Measurements from ENCODE around the gene OR52B2. TPM values are rescaled to one million over a fixed set of nuclear protein-coding genes. Genes with fewer than 3 reads are reported as not detected.
"Not testable (repeated sequence)": the region's sequence is repeated elsewhere in the genome, so short reads cannot be mapped to it uniquely, and the experiment has no call there.

The OR52B2 gene
- total RNA-seq, 4 donors from 2014 or later: not detected

DNA sequence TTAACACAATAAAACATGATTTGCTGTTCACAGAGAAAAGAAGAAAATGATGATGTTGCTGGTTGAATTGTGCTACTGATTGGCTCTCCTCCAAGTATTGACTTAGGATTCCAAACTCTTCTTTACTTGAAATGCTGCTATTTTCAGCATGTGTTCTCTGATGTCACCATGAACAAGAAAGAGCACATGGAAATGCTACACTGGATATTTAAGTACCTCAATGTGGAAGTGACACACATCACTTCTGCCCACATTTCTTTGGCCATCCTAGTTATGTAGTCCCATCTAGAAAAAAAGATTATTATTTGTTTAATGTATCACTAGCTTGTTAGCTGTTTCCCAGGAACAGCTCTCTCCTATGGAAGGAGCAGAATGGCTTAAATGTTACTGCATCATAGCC, 27.2 kb downstream of the OR52B2 start:
- no peak for ATAC-seq

DNA sequence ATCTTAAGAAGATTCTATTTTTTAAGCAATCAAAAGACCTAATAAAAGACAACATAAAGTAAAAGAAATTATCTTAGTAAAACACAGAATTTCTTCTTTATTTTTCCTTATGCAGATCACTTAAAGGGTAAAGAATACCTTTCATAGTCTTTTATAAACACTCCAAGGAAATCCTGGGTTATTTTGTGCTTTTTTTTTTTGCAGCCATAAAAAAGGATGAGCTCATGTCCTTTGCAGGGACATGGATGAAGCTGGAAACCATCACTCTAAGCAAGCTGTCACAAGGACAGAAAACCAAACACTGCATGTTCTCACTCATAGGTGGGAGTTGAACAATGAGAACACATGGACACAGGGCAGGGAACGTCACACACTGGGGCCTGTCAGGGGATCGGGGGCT, 34.2 kb downstream of the OR52B2 start:
- ATAC-seq, H3K27me3 ChIP-seq, H3K4me1 ChIP-seq, H3K36me3 ChIP-seq, H3K27ac ChIP-seq, H3K4me3 ChIP-seq, H3K9me3 ChIP-seq: not testable (repeated sequence)
- WGBS, 2 donors (ENCODE audit: low coverage in 1 of 2): 22 to 37% methylated on average over 2 of the region's 2 CpGs

More for the DNA sequence above, 27.2 kb downstream of the OR52B2 start:
- H3K27me3 ChIP-seq: no peaks in the 10 kb centered on the region
- no peak overlapping the region for H3K4me3 ChIP-seq
- no peak for TF ChIP-seq CTCF (IDR thresholded peaks at IDR 0.05)
- no peak for TF ChIP-seq POLR2AphosphoS5 (IDR thresholded peaks at IDR 0.05)
- TF ChIP-seq POLR2A (IDR thresholded peaks at IDR 0.05): no peak
- TF ChIP-seq EP300 (IDR thresholded peaks at IDR 0.05): no peak
- no peaks in the 10 kb centered on the region for H3K36me3 ChIP-seq
- H3K4me1 ChIP-seq: no peaks in the 10 kb centered on the region
- no peak overlapping the region for H3K27ac ChIP-seq
- H3K9me3 ChIP-seq: no peaks in the 10 kb centered on the region

DNA sequence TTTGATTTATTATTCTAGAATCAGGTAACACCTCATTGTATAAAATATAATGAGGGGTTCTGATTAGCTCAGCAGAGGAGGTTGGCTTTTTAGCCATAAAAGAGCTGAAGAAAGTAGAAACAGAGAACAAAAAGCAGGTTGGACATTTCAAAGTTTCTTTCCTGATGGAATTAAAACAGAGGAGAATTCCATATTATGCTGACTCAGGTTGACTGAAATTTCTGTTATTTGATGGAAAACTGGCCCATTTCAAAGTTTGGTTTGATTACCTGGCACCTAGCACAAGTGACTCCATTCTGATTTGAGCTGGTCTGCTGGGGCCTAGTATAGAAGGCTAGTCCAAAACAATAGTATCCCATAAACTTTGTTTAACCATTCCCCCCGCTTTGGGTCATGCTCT, 37.7 kb downstream of the OR52B2 start:
- H3K4me1 ChIP-seq: no peaks in the 10 kb centered on the region
- H3K4me3 ChIP-seq: no peak overlapping the region
- no peaks in the 10 kb centered on the region for H3K36me3 ChIP-seq
- H3K27me3 ChIP-seq: no peaks in the 10 kb centered on the region
- no peak for TF ChIP-seq CTCF (IDR thresholded peaks at IDR 0.05)
- TF ChIP-seq EP300 (IDR thresholded peaks at IDR 0.05): no peak
- no peak for TF ChIP-seq POLR2AphosphoS5 (IDR thresholded peaks at IDR 0.05)
- no peak for TF ChIP-seq POLR2A (IDR thresholded peaks at IDR 0.05)
- H3K27ac ChIP-seq: no peak overlapping the region
- ATAC-seq: no peak
- WGBS, 2 donors (ENCODE audit: low coverage in 1 of 2): 64 to 100% methylated on average over 1 of the region's 1 CpG
- no peaks in the 10 kb centered on the region for H3K9me3 ChIP-seq

- Histone ChIP-seq H3K36me3 (no peaks in the 10 kb centered on the region), H3K4me1 (no peaks in the 10 kb centered on the region), H3K27ac (no peak overlapping the region), H3K9me3 (no peaks in the 10 kb centered on the region), H3K4me3 (no peak overlapping the region), H3K27me3 (no peaks in the 10 kb centered on the region)
- ATAC-seq: no peak
- TF ChIP-seq CTCF (IDR thresholded peaks at IDR 0.05) (no peak), POLR2AphosphoS5 (IDR thresholded peaks at IDR 0.05) (no peak), POLR2A (IDR thresholded peaks at IDR 0.05) (no peak), EP300 (IDR thresholded peaks at IDR 0.05) (no peak)
- 73 to 79% methylated on average over 1 of the region's 1 CpG for WGBS, 2 donors (ENCODE audit: low coverage in 1 of 2)
Measured at GRCh38 chr11:6129635-6130034, 40.5 kb downstream of the OR52B2 start.

- Histone ChIP-seq H3K27me3 (no peaks in the 10 kb centered on the region), H3K4me3 (no peak overlapping the region), H3K4me1 (no peaks in the 10 kb centered on the region), H3K9me3 (no peaks in the 10 kb centered on the region), H3K27ac (no peak overlapping the region), H3K36me3 (no peaks in the 10 kb centered on the region)
- TF ChIP-seq POLR2A (IDR thresholded peaks at IDR 0.05) (no peak), EP300 (IDR thresholded peaks at IDR 0.05) (no peak), POLR2AphosphoS5 (IDR thresholded peaks at IDR 0.05) (no peak), CTCF (IDR thresholded peaks at IDR 0.05) (no peak)
- ATAC-seq: no peak
- WGBS, 2 donors (ENCODE audit: low coverage in 1 of 2): no CpG with 5 or more reads among the region's 1 CpG
Measured at GRCh38 chr11:6129011-6129410, 41.1 kb downstream of the OR52B2 start.

DNA sequence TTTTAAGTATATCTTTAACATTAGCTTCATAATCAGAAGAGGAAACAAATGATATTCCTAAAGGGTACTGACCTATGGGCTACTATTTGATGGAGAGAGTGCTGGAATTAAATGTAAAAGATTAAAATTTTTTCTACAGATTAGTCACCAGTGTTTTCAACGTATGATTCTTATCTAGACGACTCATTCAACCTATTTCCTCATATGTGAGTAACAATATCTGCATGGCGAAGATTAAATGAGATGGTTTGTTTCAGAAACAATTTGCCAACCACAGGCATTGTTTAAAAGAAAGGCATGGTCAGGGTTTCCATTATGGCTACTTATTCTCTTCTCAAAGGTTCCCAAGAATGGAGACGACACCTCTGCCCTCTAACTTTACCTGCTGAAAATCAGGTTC, 42.2 kb downstream of the OR52B2 start:
- no peak for TF ChIP-seq CTCF (IDR thresholded peaks at IDR 0.05)
- Histone ChIP-seq H3K36me3 (no peaks in the 10 kb centered on the region), H3K27me3 (no peaks in the 10 kb centered on the region), H3K4me3 (no peak overlapping the region), H3K9me3 (no peaks in the 10 kb centered on the region), H3K27ac (no peak overlapping the region), H3K4me1 (no peaks in the 10 kb centered on the region)
- ATAC-seq: no peak
- WGBS, 2 donors (ENCODE audit: low coverage in 1 of 2): 61 to 74% methylated on average over 3 to 4 of the region's 4 CpGs

Measured in gastroesophageal sphincter (tissue), 4 donors.